Measurements from ENCODE around the gene USP31.
"Not testable (repeated sequence)": the region's sequence is repeated elsewhere in the genome, so short reads cannot be mapped to it uniquely, and the experiment has no call there.

USP31 gene

DNA sequence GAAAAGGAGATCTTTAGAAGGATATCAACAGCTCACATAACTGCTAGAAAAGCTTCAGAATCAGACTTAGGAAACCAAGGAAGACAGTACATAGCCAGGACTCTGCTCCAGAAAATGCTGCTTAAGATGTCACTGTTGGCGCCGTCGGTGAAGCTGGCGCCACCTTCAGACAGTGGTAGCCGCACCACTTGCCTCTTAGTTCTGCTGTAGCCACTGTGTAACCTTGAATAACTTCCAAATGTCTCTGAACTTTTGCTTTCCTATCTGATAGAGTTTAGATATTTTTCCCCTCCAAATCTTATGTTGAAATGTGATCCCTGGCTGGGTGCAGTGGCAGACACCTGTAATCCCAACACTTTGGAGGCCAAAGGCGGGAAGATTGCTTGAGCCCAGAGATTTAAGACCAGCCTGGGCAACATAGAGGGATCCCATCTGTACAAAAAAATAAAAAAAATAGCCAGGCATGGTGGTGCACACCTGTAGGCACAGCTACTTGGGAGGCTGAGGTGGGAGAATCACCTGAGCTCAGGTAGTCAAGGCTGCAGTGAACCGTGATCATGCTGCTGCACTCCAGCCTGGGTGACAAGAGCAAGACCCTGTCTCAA, 6.3 kb upstream of the USP31 start:
- no peak for DNase-seq

DNA sequence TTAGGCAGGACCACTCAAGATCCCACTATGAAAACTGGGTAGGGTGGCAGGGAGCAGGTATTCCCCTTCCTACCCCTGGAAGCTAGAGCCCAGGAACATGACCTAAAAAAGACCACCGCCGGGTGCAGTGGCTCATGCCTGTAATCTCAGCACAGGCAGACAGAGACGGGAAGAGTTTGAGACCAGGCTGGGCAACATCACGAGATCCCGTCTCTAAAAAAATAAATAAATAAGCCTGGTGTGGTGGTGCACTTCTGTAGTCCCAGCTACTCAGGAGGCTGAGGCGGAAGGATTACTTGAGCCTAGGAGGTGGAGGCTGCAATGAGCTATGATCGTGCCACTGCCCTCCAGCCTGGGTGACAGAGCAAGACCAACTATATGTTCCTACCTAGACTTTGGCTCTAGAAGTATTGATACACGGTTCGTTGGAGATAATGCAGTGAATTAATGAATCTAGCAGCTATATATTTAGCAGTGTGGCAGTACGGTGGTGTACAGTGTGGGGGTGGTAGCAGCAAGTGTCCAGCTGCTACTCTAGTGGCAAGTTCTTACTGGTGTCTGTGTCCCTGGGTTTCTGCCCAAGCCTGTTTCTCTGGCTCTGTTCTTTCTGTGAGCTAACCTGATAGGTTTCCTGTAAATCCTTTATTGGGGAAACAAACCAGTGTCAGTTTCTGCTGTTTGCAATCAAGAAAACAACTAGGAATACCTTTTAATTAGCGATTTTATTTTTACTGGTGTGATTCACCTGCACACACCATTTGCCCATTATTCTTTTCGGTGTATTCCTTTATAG, 3.3 kb upstream of the USP31 start:
- DNase-seq = no peak

DNA sequence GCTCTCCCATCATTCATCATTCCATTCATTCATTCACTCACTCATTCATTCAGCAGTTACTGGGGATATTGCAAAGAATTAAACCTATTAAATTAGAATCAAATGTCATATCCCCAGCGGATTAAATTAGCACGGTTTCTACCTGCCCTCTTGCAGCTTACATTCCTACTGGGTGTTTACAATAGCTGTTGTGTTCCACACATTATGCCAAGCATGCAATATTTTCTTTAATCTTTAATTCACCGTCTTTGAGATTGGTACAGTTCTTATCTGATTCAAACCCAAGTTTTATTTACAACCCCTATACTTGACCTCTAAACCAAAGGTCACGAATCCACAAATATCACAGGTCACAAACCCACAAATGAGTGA, 727 bp upstream of the USP31 start:
- no peak for DNase-seq

DNA sequence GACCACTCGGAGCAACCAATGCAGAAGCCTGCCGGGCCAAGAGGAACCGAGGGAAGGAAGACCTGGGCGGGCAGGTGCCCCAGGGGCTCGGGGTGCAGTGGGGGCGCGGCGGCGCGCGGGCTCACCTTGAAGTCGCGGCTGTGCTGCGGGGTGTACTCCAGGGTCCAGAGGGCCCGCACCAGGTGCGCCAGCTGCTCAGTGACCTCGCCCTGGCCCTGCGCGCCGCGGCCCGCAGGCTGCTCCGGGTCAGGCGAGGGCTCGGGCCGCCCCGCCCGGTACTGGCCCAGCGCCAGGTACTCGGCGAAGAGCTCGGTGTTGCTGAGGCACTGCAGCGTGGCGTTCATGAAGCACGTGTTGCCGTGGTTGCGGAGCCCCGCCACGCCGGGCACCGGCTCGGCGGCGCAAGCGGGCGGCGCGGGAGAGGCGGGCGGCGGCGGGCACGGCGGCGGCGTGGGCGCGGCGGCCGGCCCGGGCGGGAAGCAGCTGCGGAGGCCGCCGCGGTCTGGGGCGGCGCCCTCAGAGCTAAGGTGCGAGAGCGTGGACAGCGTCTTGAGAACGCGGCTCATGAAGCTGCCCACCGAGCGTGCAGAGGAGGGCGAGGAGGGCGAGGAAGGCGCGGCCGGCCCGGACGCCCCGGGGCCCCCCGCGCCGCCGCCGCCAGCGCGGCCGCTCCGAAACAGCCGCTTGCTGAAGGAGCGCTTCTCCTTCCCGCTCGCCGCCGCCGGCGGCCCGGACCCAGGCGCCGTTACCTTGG, 562 bp downstream of the USP31 start:
- peak; percentile 52 to 57 for DNase-seq

DNA sequence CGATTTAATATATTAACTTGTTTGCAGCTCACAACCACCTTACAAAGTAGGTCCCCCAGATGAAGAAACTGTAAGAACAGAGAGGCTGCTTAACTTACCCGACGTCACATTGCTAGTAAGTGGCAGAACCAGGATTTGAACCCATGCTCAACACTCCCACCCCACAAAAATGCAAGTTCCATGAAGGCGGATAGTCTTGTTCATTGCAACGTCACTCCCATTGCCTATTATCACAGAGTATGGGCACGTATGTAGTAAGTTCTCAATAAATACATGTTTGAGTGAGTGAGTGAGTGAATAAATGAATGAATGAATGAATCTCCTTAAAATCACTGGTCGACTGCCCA, 1.1 kb downstream of the USP31 start:
- DNase-seq = no peak

DNA sequence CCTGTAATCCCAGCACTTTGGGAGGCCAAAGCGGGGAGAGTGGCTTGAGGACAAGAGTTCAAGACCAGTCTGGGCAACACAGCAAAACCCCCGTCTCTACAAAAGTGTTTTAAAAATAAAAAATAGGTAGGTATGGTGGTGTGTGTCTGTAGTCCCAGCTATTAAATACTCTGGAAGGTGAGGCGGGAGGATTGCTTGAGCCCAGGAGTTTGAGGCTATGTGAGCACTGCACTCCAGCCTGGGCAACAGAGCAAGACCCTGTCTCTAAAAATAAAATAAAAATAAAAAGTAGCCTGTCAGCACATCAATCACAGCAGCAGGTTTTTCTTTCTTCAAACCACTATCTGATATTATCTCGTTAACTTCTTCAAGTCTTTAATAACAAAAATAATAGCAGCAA, 1.6 kb downstream of the USP31 start:
- no peak for DNase-seq

- DNase-seq = no peak
These were observed 2.2 kb downstream of the USP31 start for GRCh38 chr16:23146877-23147601.

GRCh38 chr16:23145608-23146007, 3.6 kb downstream of the USP31 start:
- no peak for DNase-seq

DNA sequence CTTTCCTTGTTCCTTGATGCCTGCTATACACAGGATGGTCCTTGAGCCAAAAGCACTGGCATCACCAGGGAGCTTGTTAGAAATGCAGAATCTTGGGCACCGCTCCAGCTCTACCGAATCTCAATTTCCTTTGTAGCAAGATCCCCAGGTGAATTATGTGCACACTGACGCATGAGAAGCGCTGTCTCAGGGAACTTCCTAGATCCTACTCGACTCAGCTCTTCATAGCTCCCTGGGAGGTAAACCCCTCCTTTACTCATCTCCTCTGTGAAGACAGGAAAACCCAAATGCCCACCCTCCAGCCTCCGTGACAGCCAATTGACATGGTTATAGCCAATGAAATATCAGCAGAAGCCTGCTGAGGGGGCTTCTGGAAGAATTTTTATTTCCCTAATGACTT, 4.1 kb downstream of the USP31 start:
- no peak for DNase-seq

GRCh38 chr16:23144393-23144792, 4.9 kb downstream of the USP31 start:
- not testable (repeated sequence) for DNase-seq

DNA sequence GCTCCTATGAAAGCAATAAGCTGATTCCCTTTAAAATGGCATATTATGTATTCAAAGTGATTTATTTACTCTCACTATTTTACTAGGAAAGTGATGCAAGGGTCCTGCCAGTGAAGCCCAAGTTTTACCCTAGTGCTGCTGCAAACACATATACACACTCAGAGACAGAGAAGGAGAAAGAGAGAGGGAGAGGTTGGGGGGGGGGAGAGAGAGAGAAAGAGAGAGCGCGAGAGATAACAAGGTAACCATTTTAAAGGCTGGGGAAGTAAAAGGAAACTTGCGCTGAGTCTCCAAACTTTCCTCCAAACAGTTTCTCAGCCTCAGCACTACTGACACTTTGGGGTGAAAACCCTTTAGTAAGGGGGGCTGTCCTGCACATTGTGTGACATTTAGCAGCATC, 5.9 kb downstream of the USP31 start:
- DNase-seq = no peak

DNA sequence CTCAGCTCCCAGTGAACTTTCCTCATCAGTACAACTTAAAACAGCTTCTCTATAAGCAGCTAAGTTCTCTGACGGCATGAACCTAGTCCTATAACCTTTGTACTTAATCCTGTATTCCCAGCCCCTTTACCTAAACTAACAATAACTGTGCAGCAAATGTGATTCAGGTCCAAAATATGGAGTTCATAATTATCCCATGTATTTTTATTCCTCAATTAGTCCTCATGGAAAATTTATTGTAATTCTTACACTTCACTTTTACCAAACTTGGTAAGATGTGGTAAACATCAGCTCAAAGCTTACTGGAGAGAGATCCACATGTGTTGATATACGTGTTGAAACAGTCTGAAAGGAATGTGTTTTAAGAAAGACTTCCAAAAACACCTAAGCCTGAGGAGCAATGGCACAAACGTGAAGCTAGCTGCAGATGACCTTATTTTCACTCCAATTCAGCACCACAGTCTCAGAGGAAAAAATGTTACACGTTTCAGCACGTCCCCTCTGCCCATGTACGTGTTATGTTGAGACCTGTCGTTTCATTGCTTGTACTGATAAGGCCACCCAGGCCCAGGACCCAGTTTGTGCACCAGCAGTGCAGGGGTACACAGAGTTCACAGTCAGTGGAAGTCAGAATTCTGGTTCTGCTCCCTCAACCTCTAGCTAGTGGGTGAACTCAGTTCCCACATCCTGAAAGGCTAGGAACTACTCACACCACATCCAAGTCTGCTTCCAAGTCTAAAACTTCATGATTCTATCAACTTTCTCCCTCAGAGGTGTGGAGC, 7.1 kb downstream of the USP31 start:
- DNase-seq = no peak

DNA sequence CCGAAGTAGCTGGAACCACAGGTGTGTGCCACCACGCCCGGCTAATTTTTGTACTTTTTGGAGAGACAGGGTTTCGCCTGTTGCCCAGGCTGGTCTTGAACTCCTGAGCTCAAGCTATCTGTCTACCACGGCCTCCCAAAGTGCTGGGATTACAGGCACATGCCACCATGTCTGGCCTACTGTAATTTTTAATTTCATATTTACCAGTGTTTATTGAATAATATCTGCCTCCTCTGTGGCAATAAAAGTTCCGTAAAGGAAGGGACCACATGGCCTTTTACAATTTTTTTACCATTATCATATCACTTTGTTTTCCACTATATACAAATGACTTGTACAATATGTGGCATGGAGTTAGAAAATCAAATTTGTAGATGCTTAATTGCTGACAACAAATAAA, 7.8 kb downstream of the USP31 start:
- no peak for DNase-seq

GRCh38 chr16:23141033-23141432, 8.2 kb downstream of the USP31 start:
- no peak for DNase-seq

- no peak for DNase-seq
These were observed 9.1 kb downstream of the USP31 start for GRCh38 chr16:23140107-23140506.

- no peak for DNase-seq
These were observed 11.4 kb downstream of the USP31 start for GRCh38 chr16:23137818-23138217.

DNA sequence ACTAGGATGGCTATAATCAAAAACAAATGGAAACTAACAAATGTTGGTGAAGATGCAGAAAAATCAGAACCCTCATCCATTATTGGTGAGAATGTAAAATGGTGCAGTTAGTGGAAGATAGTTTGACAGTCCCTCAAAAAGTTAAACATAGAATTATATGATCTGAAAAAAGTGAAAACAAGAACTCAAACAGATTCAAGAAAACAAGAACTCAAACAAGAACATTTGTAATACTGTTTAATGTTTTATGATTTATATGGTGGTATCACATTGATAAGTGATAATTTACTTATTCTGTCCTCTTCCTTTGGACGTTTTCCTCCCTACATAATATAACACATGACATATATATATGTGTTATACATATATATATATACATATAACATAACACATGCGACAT, 12.0 kb downstream of the USP31 start:
- DNase-seq = no peak

DNA sequence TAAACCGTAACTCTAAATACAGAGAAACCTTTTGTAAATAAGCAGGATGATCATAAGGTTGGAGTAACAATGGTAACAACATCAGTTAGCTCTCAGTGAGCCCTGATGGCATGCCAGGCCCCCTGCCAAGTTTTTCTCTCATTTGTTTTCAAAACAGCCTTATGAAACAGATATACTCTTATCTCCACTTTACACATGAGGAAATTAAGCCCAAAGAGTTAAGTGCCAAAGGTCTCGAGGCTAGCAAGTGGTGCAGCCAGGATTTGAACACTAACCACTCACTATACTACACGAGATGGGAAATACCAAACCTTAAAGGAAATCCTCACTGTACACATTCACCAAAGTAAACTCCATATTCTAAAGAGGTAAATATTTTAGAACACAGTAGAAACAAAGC, 15.0 kb downstream of the USP31 start:
- no peak for DNase-seq

- DNase-seq = no peak
These were observed 16.3 kb downstream of the USP31 start for GRCh38 chr16:23132775-23133463.

DNA sequence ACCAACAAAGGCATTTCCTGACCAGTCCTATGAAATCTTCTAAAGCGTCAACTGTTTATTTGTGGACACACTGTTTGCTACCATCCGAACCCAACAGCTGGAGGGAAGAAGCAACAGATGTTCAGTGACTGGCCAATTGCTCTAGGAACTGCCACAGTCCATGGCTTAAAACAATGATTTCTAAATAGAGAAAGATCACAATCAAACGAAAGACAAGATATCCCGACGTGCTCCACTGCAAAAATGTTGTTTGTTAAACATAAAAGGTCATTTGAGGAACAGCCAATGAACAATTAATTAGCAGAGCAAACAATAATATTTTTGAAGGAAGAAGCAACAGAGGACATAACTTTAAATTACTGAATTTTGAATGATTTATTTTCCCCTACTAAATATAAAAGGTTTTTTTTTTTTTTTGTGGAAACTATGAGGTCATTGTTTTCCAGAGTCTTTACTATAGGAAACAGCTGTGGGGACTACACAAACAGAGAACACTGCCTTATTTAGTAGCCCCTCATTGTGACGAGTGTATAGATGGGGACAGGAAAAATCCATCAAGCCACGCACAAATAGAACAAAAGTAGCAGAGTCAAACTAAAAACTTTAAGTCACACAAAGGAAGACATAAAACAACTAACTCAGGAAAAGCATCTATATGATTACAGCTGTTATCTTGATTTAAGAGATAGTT, 17.2 kb downstream of the USP31 start:
- no peak for DNase-seq

DNA sequence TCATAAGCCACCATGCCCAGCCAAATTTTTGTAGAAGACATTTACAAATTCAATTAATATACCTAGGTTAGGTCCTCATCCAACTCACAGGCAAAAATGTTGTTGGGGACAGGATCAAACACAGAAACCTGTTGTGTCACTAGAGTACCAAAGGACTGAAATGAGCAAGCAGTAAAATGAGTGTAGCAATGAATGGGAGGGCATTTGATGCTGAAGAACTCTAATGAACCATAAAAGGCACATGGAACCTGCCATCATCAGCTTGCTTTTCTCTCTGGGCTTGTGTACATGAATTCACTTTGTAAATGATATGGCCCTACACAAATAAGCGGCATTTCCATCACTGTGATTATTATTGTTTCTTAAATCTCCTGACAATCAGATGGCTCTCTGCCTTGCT, 17.8 kb downstream of the USP31 start:
- DNase-seq = no peak

DNA sequence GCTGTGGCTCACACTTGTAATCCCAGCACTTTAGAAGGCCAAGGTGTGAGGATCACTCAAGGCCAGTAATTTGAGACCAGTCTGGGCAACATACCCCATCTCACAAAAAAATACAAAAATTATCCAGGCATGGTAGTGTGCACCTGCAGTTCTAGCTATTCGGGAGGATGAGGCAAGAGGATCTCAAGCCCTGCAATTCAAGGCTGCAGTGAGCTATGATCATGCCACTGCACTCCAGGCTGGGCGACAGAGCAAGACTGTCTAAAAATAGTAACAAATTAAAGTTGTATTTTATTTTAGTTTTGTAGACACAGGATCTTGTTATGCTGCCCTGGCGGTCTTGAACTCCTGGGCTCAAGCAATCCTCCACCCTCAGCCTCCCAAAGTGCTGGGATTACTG, 18.2 kb downstream of the USP31 start:
- no peak for DNase-seq
